Fibroblast of pulmonary artery (primary cell): ENCODE data around the gene UACA.

Experiments
- DNase-seq: peaks from one replicate; pipeline ENCODE4 v3.0.0-alpha.2; 2010; ENCODE audit warnings: low read depth
- H3K4me3 ChIP-seq: replicated peaks from 2 replicates; pipeline ENCODE4 v1.5.1; 2011; ENCODE audit warnings: low read depth, mild to moderate bottlenecking, control low read depth, low read length, moderate library complexity
- CTCF ChIP-seq: IDR thresholded peaks from 2 replicates; pipeline ENCODE4 v1.5.1; 2011; ENCODE audit warnings: mild to moderate bottlenecking, control low read depth, low read length, inconsistent platforms; ENCODE audit errors: missing control alignments

The UACA gene

GRCh38 chr15:70702584-70702983 is 60.8 kb downstream of the UACA start:
- DNase-seq: no peak
- TF ChIP-seq CTCF: no peak
- H3K4me3 ChIP-seq: peak overlapping the region; percentile 54

- peak overlapping the region; percentile 54 for H3K4me3 ChIP-seq
- peak; percentile 71 for DNase-seq
- no peak for TF ChIP-seq CTCF
These were observed 61.3 kb downstream of the UACA start for GRCh38 chr15:70701891-70702568.

GRCh38 chr15:70701171-70701570 is 62.2 kb downstream of the UACA start:
- peak overlapping the region; percentile 54 for H3K4me3 ChIP-seq
- no peak for DNase-seq
- no peak for TF ChIP-seq CTCF

- peak overlapping the region; percentile 32 for H3K4me3 ChIP-seq
- TF ChIP-seq CTCF: no peak
- DNase-seq: no peak
These were observed 63.5 kb downstream of the UACA start for GRCh38 chr15:70699890-70700289.

GRCh38 chr15:70698836-70699390 is 64.4 kb downstream of the UACA start:
- DNase-seq: no peak
- TF ChIP-seq CTCF: no peak
- no peak overlapping the region for H3K4me3 ChIP-seq

- TF ChIP-seq CTCF: no peak
- no peak overlapping the region for H3K4me3 ChIP-seq
- DNase-seq: no peak
These were observed 64.9 kb downstream of the UACA start for GRCh38 chr15:70698426-70698825.
